NCI-H2107 treated with DMSO at 0.1 percent for 48 hours (cell line): ENCODE data around the gene TUB.

Source experiments
- DNase-seq: peaks from one replicate; lab custom pipeline; 2025; ENCODE audit not compliant: unreplicated experiment; lab: John Stamatoyannopoulos, UW

Gene TUB

DNA sequence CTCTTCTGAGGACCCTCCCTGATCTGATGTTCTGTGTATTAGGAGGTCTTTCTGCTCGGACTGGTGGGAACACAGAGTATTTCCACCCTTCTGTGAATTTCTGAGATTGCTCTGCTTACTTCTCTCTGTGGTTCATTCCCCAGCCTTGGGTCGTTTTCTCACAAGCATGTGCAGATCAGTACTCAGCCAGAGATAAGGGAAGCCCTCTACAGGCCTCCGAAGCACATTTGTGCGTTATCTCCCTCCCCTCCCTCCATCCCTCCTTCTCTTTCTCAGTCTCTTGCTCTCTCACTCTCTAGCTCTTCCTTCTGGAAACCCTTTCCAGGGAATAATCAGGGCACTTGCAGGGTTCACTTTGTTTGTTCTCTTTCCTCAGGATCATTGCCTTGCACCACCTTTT lies 35.2 kb upstream of the TUB start:
- no peak for DNase-seq

DNA sequence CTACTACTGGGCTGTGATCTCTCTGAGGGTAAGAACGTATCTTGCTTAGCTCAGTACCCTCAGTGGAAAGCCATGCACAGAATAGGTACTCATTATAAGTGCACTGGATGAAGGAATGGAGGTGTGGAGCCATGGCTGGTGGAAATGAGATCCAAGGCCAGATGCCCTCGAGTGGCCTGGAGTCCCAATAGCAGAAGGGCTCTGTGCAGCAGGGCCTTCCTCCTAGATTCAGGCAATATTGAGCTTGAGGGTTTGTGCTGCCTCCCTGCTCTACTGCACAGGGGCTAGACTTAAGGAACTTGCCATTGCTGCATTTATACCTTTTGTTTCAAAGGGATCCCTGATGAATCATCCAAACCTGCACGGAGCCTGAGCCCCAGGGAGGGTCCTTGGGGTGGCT lies 33.6 kb upstream of the TUB start:
- DNase-seq, result no peak

DNA sequence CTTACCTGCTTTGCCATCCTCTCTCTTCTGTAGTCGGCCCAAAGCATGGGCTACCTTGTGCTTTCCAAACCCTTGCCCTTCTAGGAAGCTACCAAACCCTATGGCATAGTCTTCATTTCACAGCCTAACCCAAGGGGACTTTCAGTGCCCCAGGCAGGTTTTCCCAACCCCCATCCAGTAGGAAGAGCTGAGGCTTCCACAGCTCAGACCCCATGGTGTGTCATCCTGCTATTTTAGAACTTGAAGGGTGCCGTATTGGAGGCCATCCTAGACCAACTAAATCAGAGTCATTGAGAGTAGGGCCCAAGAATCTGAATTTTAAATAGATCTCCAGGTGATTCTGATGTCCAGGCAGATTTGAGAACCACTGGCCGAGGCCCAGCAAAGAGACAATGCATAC lies 31.9 kb upstream of the TUB start:
- DNase-seq, result no peak

DNA sequence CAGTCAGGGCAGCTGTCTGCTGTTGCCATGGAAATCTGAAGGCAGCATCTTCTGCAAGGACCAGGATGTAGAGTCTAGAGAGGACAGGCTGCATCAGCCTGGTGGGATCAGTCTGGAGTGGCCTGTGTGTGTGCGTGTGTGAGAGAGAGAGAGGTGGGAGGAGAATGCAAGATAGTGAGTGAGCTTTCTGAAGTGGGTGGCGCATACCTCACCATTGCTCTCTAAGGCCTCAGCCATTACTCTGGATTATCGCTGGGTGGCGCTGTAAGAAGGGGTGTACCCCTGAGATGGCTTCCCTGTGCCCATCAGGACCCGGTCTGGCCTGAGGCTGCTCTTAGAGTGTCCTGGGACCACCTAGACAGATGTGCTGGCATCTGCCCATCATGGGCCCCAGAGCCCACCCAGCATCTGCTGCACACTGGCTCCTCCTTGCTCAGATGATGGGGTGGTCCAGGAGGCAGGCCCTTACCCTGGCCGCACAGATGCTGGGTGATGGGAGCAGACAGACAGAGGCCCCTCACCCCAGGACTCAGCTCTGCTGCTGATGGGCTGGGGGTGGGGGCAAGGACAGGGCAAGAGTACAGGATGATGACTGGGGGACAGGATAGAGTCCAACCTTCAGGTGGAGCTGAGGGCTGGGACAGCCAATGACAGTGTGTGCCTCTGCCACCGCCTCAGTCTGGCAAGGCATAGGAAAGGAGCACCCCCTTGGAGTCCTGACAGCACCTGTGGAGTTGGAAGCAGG lies 25.7 kb upstream of the TUB start:
- DNase-seq, result no peak

GRCh38 chr11:8055836-8056526 lies 25.0 kb upstream of the TUB start:
- DNase-seq, result no peak

GRCh38 chr11:8056810-8057463 lies 24.1 kb upstream of the TUB start:
- DNase-seq, result no peak

- no peak for DNase-seq
Observed at GRCh38 chr11:8058216-8058615, 22.8 kb upstream of the TUB start.

DNA sequence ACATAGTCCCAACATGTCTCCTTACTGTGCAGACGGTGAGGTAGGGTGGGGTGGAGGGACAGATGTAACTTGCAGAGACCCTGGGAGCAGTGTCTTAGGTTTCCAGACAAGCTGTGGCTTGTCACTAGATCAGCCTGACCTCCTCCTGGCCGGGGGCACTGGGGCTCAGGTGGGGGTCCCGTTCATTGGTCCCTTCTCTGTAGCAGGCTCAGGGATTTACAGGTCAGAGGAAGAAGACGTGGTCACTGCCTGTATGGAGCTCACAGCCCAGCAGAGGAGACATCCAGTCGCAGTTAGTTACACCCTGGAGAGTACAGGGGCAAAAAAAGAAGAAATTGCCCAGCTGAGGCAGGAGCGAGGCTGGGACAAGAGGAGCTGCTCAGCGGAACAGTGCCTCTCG lies 22.0 kb upstream of the TUB start:
- no peak for DNase-seq

DNA sequence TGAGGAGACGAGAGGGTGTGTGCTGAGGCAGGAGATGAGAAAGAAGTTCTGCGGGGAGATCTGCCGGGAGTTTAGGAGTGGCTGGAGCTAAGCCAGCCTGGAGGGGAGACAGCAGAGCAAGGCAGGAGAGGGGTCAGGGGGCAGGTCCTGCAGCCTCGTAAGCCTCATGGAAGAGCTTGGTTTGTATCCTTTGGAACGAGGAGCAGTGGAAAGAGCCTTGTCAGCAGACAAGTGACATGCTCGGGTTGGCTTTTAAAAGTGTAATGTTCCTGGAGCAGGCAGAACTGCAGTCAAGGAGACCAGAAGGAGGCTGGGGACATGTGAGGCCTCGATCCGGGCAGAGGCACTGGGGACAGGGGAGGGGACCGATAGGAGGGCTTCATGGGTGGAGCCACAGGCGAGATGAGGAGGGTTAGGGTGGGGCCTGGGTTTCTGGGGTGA lies 21.4 kb upstream of the TUB start:
- DNase-seq, result no peak

DNA sequence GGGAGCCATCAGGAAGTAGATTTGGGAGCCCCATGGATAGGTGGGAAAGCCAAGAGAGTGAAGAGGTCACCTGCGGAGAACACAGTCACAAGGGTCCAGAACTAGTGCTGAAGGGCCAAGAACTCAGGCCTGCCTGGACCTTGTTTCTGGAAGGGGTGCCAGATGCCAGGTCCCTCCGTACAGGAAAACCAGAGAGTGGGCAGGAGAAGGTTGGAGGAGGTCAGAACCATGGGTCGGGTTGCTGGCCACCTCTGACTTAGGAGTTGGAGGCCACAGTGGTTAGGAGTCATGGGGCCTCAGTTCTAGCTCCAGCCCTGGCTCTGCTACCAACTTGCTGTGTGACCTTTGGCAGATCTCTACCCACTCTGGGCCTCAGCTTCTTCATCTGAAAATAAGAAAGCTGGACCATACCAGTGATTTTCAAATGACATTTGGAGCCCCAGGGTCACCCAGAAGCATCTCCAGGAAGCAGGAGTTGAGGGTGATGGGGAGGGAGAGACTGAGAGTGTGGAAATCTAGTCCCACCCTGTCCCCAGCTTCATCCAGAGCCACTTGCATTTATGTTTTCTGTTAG lies 20.8 kb upstream of the TUB start:
- DNase-seq, result no peak

DNA sequence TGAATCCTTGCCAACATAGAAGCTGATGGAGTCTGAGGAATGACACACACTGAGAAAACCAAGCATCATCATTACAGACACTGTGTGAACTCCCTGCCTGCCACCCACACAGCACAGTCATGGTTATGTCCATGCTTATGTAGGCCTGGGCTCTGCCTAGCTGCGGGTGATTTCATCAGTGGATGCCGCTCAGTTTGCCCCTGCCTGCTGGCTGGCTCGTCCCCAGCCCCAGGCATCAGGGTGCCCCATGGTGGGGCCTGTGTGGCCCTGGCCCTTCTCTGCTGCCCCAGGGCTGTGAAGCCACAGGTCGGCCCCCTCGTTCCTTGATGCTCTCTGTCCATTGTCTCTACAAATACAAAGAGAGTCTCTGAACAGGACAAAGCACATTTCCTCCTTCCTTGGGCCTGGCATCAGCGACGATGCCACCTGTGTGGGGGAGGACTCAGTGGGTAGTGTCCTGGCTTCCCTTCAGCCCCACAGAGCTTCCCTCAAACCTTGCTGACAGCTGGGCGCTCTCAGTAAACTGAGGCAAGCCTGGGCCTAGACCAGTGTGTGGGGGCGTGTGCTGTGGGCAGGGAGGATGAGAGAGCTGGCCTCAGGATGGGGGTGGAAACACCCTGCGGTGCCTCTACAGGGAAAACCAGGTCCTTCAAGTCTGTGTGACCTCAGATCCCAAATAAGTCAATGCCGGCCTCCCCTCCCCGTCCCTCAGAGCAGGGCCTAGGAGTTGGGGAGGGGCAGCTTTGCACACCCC lies 20.0 kb upstream of the TUB start:
- no peak for DNase-seq

DNA sequence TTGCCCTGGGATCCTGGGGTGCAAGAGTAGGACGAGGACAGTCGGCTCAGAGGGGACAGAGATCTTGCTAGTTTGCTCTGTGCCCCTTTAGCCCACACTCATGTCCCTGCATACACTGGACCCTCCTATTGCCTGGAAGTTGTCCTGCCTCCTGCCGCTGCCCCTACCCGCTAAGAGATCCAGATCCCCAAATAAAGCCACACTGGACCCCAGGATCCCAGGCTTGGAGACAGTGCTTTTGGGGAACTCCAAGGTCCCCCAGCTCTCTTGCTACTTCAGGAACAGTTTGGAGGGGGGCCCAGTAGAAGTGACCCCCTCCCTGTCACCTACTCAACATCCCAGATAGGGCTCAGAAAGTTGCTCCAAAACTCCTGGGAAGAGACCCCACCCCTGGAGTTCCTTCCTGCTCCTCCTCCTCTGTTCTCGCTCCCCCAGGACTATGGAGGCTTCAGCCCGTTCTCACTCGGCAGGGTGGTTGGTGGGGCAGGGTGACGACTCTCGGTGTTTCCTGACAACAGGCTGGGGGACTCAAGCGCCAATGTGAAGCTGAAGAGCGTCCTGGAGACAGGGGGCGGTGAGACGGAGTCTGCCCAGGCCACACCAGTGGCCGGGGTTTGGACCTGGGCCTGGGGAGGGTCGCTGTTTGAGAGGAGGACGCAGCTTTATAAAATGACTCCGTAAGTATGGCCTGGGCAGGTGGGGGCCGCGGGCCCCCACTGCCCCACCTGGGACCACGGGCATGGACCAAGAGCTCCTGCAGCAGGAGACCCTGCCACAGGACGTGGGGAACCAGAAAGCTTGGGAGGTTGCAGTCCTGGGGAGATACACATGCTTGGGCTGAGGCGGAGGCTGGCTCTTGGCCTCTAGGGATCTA lies 19.2 kb upstream of the TUB start:
- DNase-seq, result no peak

DNA sequence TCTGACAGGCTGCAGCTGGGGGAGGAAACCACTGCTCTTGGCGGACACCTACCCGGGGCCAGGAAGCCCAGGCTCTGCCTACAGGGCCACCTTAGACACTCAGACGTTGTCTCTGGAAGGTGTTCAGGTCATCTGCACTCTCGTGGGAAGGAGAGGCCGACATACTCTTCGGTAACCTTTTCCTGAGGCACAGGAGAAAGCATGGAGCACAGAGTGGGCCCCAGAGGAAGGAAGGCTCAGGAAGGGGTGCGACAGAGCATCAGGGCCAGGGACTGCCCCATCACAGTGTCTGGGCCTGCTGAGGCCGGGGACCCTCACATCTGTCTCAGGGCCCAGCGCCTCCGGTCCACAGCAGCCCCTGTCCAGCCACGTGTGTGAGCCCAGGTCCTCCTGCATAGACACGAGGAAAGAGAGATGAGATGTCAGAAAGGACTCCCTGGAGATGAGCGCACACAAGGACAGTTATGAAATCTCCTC lies 18.2 kb upstream of the TUB start:
- DNase-seq, result no peak

GRCh38 chr11:8063324-8063723 lies 17.7 kb upstream of the TUB start:
- DNase-seq, result no peak

DNA sequence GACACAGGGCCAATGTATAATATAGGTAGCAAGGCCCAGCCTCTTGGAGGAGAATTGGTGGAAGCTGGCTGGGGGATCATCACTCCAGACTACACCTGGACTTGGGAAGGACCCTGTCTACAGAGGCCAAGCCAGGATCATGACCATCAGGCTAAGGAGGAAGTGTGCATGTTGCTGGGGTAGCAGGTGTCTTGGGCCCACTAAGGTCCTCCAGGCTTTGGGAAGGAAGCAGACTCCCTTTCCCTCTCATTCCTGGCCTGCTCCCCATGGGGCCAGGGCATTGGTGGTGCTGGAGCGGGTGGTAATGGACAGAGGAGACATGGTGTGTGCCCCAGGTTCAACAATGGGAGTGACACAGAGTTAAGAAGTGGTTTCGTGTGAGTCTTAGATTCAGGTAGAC lies 16.0 kb upstream of the TUB start:
- no peak for DNase-seq

- no peak for DNase-seq
Observed at GRCh38 chr11:8066036-8066910, 14.7 kb upstream of the TUB start.

DNA sequence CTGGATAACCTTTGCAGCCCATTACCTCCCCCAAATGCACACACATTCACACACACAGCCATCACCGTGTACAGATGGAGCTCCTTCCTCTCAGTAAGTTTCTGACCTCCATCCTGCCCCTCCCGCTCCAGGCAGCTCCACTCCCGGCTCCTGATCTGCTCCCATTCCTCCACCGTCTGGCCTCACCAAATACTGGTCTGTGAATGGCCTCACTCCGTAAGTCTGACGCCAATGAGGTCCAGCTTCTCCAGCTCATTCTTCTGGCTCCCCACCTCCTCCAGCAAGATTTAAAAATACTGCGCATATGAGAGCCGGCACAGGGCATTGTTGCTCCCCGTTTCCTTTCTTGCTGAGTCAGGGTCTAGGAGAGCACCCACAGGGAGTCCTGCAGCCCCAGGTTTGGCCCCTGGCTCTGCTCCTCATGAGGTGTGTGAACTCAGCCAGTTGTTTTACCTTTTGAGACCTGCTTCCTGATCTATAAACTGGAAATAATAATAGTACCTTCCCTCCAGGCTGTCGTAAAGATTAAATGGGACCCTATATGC lies 14.0 kb upstream of the TUB start:
- DNase-seq, result no peak

DNA sequence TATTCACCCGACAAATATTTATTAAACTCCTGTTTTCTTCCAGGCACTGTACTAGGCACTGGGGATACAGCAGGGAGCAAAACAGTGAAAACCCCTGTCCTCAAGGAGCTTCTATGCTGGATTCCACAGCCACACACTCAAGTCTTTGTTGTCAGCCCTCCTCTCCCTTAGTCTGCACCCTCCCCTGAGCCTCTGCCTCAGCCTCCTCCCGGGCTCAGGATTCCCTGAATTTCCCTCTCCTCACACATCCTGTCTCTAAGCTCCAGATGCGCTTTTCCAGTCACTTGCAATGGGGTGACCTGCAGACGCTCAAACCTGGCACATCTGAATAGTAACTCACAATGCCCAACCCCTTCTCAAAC lies 13.5 kb upstream of the TUB start:
- DNase-seq, result no peak
